Measurements from ENCODE around the gene UNC5C. TPM values are rescaled to one million over a fixed set of nuclear protein-coding genes. Genes with fewer than 3 reads are reported as not detected.

The UNC5C gene
- polyA plus RNA-seq, 1 of the 3 experiments (the other 2 are of a cell fraction): 3.3 TPM

DNA sequence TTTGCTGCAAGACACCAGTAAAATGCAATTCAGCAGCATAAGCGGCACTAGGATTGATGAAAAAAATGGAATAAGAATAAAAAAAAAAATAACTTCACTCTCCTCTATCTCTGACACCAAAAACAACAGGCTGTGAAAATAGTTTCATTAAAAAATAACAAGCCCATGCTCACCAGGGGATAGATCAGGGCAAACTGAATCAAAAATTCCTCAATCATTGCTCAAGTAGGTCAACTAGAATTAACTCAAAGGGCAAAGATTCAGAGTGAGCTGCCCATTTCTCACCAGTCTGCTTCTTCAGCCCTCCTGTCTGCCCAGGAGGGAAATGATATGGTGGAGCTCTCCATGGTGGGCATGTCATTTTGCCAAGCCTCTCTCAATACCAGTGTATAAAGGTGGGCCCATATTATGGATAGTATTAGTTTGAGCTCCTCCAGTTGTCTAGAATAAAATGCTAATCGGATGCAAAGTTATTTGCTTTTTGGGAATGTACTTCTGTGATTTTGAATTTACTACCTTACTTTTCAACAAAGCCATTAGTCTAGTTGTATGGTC is 153.9 kb downstream of the UNC5C start:
- no peaks in the 10 kb centered on the region; the same call in 1 of the 2 replicates for H3K9me2 ChIP-seq
- no peak overlapping the region for H2AFZ ChIP-seq (ENCODE audit: low read depth)
- DNase-seq: no peak
- H3K27ac ChIP-seq (ENCODE audit: low read depth in 2 of 2, low read length in 1 of 2): no peak overlapping the region
- no peaks in the 10 kb centered on the region for H3K27me3 ChIP-seq (ENCODE audit: insufficient read depth)
- TF ChIP-seq REST (IDR thresholded peaks at IDR 0.05; ENCODE audit: low read depth, low read length) (peak; percentile 90), RAD21 (IDR thresholded peaks at IDR 0.05; ENCODE audit: low read length) (no peak)
- no peaks in the 10 kb centered on the region for H3F3A ChIP-seq (replicated peaks; ENCODE audit: insufficient read depth)
- no peak overlapping the region for H3K4me2 ChIP-seq
- no peaks in the 10 kb centered on the region for H3K9me3 ChIP-seq
- peaks cover 0 to 11% of the 10 kb centered on the region in 2 experiments; a peak in 2 of 4 replicates for H3K4me1 ChIP-seq (ENCODE audit: control insufficient read depth in 1 of 2, insufficient read depth in 2 of 2, low read depth in 1 of 2, low read length in 1 of 2)
- ChIA-PET POLR2A (no interaction called here), CTCF (interaction anchor here (0.9 to 1.6 kb wide), 3 partner anchors 17 to 32 kb away, joined by 3 to 5 read pairs (median 3); no protein-coding TSS in a partner anchor)
- H3K79me2 ChIP-seq (ENCODE audit: insufficient read depth): no peaks in the 10 kb centered on the region
- H3K36me3 ChIP-seq (replicated peaks in 1 of 2; ENCODE audit: control insufficient read depth in 1 of 2, insufficient read depth in 2 of 2, low read length in 1 of 2): no peaks in the 10 kb centered on the region
- H3K9ac ChIP-seq: no peak overlapping the region
- no peaks in the 10 kb centered on the region for H4K20me1 ChIP-seq (ENCODE audit: insufficient read depth)
- no peak overlapping the region for H3K4me3 ChIP-seq (ENCODE audit: low read depth in 2 of 2, low read length in 1 of 2)
- WGBS (ENCODE audit: low lambda C conversion rate): 88% methylated on average over 2 of the region's 2 CpGs

GRCh38 chr4:95393821-95394220 is 155.0 kb downstream of the UNC5C start:
- H4K20me1 ChIP-seq (ENCODE audit: insufficient read depth): no peaks in the 10 kb centered on the region
- H3K27ac ChIP-seq (ENCODE audit: low read depth in 2 of 2, low read length in 1 of 2): no peak overlapping the region
- ChIA-PET POLR2A (no interaction called here), CTCF (interaction anchor here (0.9 kb wide), 1 partner anchor 9 kb away, joined by 3 read pairs; no protein-coding TSS in a partner anchor)
- H3K36me3 ChIP-seq (replicated peaks in 1 of 2; ENCODE audit: control insufficient read depth in 1 of 2, insufficient read depth in 2 of 2, low read length in 1 of 2): no peaks in the 10 kb centered on the region
- H3K79me2 ChIP-seq (ENCODE audit: insufficient read depth): no peaks in the 10 kb centered on the region
- DNase-seq: no peak
- no peak overlapping the region for H2AFZ ChIP-seq (ENCODE audit: low read depth)
- H3K4me3 ChIP-seq (ENCODE audit: low read depth in 2 of 2, low read length in 1 of 2): no peak overlapping the region
- H3K27me3 ChIP-seq (ENCODE audit: insufficient read depth): no peaks in the 10 kb centered on the region
- H3K4me1 ChIP-seq (ENCODE audit: control insufficient read depth in 1 of 2, insufficient read depth in 2 of 2, low read depth in 1 of 2, low read length in 1 of 2): peaks cover 0 to 11% of the 10 kb centered on the region in 2 experiments; a peak in 2 of 4 replicates
- H3K9ac ChIP-seq: no peak overlapping the region
- WGBS (ENCODE audit: low lambda C conversion rate): 20% methylated on average over 1 of the region's 1 CpG
- no peaks in the 10 kb centered on the region for H3K9me3 ChIP-seq
- no peaks in the 10 kb centered on the region; the same call in 1 of the 2 replicates for H3K9me2 ChIP-seq
- TF ChIP-seq POLR2AphosphoS5 (IDR thresholded peaks at IDR 0.05; ENCODE audit: low read depth, low read length): no peak
- TF ChIP-seq, protein P1, sequence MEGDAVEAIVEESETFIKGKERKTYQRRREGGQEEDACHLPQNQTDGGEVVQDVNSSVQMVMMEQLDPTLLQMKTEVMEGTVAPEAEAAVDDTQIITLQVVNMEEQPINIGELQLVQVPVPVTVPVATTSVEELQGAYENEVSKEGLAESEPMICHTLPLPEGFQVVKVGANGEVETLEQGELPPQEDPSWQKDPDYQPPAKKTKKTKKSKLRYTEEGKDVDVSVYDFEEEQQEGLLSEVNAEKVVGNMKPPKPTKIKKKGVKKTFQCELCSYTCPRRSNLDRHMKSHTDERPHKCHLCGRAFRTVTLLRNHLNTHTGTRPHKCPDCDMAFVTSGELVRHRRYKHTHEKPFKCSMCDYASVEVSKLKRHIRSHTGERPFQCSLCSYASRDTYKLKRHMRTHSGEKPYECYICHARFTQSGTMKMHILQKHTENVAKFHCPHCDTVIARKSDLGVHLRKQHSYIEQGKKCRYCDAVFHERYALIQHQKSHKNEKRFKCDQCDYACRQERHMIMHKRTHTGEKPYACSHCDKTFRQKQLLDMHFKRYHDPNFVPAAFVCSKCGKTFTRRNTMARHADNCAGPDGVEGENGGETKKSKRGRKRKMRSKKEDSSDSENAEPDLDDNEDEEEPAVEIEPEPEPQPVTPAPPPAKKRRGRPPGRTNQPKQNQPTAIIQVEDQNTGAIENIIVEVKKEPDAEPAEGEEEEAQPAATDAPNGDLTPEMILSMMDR (IDR thresholded peaks at IDR 0.05): no peak
- no peak for TF ChIP-seq NFIC (IDR thresholded peaks at IDR 0.05; ENCODE audit: borderline replicate concordance)
- TF ChIP-seq YY1 (IDR thresholded peaks at IDR 0.05; ENCODE audit: low read depth): no peak
- no peak for TF ChIP-seq RAD21 (IDR thresholded peaks at IDR 0.05; ENCODE audit: low read length)
- no peaks in the 10 kb centered on the region for H3F3A ChIP-seq (replicated peaks; ENCODE audit: insufficient read depth)
- H3K4me2 ChIP-seq: no peak overlapping the region
